BE2C (cell line): ENCODE data around the gene ABTB2.

Experiments
- DNase-seq: peaks from one replicate; pipeline ENCODE4 v3.0.0-alpha.2; 2020
- H3K27me3 ChIP-seq: fragments of 250-450 bp; sonication (Bioruptor Pico); 2 replicates; pipeline ENCODE4 v1.5.1; 2020; ENCODE audit warnings: mild to moderate bottlenecking
- H3K36me3 ChIP-seq: fragments of 250-450 bp; sonication (Bioruptor Pico); 2 replicates; pipeline ENCODE4 v1.5.1; 2020; ENCODE audit warnings: mild to moderate bottlenecking
- H3K4me1 ChIP-seq: fragments of 250-450 bp; sonication (Bioruptor Pico); 2 replicates; pipeline ENCODE4 v1.5.1; 2020
- H3K4me3 ChIP-seq: 2 replicates; pipeline ENCODE4 v1.5.1; 2011; ENCODE audit warnings: low read depth, low read length
- H3K9me3 ChIP-seq: fragments of 250-450 bp; sonication (Bioruptor Pico); 2 replicates; pipeline ENCODE4 v1.5.1; 2020
- TF ChIP-seq, protein P1 (sequence below): IDR thresholded peaks from 2 replicates; pipeline ENCODE4 v1.5.1; 2012; ENCODE audit warnings: mild to moderate bottlenecking, low read depth, low read length

ABTB2 gene

DNA sequence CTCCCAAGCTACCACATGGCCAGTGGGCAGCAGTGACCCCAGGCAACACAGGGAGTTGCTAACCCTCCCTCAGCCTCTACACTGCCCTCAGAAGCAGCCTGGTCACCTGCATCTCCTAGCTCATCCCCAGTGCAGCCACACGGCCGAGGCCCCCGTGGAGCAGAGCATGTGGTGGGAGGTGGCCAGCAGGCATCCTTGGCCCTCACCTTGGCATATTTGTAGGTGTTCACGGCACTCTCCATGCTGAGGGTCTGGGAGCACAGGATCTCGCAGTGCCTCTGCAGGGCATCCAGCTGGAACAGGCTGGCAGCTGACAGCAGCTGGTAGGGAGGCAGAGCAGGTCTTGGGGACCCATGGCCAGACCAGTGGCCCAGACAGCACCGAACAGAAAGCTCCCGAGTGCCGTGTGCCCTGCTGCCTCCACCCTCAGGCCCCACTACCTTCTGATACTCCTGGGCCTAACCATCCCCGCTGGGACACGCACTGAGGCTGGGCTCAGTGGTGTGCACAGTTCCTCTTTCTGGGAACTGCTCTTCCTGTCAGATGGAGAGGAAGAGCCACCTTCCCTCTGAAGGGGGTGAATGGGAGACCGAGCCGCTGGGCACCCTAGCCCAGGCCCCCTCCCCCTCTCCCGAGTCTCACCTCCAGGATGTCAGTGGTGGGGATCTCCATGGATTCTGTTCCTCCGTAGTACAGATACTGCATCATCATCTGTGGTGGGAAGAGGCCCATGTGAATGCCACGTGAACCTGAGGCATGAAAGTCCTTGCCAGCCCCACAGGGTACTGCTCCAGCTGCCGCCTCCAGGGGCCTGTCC lies 203.5 kb downstream of the ABTB2 start:
- DNase-seq, result no peak
- peaks cover 3% of the 10 kb centered on the region; the same call in 1 of the 2 replicates for H3K36me3 ChIP-seq

DNA sequence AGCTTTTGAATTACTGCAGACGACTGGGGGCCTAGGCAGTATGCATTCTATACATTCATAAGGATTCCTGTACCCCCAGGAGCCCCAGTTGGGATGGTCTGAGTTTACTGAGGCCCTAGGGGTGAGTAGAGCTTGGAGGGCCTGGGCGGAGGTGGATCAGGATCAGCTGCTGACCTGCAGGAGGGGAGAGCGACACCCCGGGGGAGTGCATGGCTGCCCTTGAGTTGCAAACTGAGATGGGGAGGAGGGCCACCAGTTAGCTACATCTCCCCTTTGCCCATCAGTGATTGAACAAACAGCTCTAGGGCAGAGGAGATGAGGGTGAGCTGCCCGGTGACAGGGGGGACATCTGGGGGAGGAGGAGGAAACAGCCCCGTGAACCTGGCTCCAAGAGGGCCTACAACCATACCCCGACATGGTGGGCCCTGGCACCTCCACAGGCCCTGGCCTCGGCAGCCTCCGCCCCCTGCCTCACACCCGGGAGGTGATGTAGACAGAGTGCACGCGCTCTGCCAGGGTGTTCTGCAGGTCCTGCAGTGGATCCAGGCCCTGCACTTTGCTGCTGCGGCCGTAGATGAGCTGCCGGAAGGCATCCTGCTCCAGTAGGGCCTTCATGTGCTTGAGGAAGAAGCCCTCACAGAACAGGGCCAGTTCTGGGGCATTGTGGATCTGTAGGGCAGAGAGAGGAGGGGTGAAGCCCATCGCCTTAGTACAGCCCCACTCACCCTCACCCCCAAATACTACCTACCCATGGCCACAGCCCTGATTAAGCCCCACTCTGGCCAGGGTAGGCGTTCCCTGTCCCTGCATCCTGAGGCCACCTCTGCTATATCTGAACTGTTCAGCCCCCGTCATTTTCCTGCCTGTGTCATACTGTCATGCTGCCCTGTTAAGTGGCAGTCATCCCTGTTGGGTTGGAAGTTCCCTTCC lies 205.6 kb downstream of the ABTB2 start:
- no peak for DNase-seq
- TF ChIP-seq, protein P1, sequence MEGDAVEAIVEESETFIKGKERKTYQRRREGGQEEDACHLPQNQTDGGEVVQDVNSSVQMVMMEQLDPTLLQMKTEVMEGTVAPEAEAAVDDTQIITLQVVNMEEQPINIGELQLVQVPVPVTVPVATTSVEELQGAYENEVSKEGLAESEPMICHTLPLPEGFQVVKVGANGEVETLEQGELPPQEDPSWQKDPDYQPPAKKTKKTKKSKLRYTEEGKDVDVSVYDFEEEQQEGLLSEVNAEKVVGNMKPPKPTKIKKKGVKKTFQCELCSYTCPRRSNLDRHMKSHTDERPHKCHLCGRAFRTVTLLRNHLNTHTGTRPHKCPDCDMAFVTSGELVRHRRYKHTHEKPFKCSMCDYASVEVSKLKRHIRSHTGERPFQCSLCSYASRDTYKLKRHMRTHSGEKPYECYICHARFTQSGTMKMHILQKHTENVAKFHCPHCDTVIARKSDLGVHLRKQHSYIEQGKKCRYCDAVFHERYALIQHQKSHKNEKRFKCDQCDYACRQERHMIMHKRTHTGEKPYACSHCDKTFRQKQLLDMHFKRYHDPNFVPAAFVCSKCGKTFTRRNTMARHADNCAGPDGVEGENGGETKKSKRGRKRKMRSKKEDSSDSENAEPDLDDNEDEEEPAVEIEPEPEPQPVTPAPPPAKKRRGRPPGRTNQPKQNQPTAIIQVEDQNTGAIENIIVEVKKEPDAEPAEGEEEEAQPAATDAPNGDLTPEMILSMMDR, result no peak
- H3K36me3 ChIP-seq, result peaks cover 8% of the 10 kb centered on the region
- no peak overlapping the region for H3K4me3 ChIP-seq
- H3K4me1 ChIP-seq, result peaks cover 3% of the 10 kb centered on the region; the same call in 1 of the 2 replicates
- no peaks in the 10 kb centered on the region for H3K9me3 ChIP-seq
- H3K27me3 ChIP-seq, result no peaks in the 10 kb centered on the region

More for the DNA sequence above, 203.5 kb downstream of the ABTB2 start:
- H3K9me3 ChIP-seq, result no peaks in the 10 kb centered on the region
- H3K27me3 ChIP-seq, result no peaks in the 10 kb centered on the region
- peaks cover 3% of the 10 kb centered on the region; the same call in 1 of the 2 replicates for H3K4me1 ChIP-seq
- no peak overlapping the region for H3K4me3 ChIP-seq
- TF ChIP-seq, protein P1, result no peak

GRCh38 chr11:34151166-34151565 lies 206.6 kb downstream of the ABTB2 start:
- Histone ChIP-seq H3K9me3 (no peaks in the 10 kb centered on the region), H3K36me3 (peaks cover 11% of the 10 kb centered on the region), H3K4me1 (peaks cover 3% of the 10 kb centered on the region; the same call in 1 of the 2 replicates), H3K27me3 (no peaks in the 10 kb centered on the region), H3K4me3 (no peak overlapping the region)
- TF ChIP-seq, protein P1, result no peak
- DNase-seq, result no peak

DNA sequence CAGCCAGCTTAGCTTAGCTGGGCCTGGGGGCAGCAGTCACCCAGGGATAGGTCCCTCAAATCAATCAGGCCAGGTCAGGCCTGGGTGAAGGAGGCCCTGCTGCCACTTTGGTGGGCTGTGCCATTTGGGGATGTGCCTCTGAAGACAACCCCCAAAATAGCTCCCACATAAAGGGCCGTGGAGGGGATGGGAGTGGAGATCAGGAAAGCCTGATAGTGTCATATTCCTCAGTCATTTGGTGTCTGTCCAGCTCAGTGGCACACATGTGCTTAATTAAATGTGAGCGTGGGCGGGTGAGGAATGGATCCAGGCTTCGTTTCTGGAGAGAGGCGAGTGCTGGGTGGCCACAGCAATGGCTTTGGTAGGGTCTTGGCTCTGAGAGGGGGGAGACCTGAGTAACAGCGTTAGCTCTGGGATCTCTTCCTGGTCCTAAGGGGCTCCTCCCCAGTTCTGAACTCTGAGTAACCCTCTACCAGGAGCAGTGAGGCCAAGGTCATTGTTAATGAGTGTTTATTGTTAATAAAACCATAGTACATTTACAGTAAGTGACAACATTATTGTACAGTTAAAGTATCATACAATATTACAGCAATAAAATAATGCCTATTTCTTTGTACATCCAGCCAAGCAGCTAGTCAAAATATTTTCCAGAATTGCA lies 207.2 kb downstream of the ABTB2 start:
- peaks cover 3% of the 10 kb centered on the region; the same call in 1 of the 2 replicates for H3K4me1 ChIP-seq
- H3K36me3 ChIP-seq, result peaks cover 16% of the 10 kb centered on the region
- H3K27me3 ChIP-seq, result no peaks in the 10 kb centered on the region
- DNase-seq, result peak; percentile 37
- no peaks in the 10 kb centered on the region for H3K9me3 ChIP-seq
- H3K4me3 ChIP-seq, result no peak overlapping the region
- TF ChIP-seq, protein P1, result no peak

DNA sequence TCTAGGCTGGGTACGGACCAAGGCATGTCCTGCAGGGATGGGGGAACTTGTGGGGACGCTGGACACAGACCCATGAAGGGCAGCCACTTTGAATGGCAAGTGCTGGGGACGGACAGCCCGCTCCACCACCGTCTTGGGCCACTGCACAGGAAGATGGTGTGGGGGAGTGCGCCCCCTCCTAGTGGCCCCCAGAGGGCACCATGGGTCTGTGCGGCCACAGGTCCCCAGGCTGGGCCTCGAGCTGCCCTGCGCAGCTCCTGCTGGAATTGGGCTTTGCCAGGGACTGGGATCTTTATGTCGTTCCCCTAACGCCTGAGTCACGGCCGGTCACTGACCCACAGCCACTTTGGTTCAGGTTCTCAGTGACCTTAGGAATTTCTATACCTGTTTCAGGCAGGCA lies 208.0 kb downstream of the ABTB2 start:
- H3K36me3 ChIP-seq, result peaks cover 18% of the 10 kb centered on the region
- H3K27me3 ChIP-seq, result no peaks in the 10 kb centered on the region
- TF ChIP-seq, protein P1, result peak; percentile 45
- no peaks in the 10 kb centered on the region for H3K9me3 ChIP-seq
- H3K4me1 ChIP-seq, result peaks cover 3% of the 10 kb centered on the region; the same call in 1 of the 2 replicates
- H3K4me3 ChIP-seq, result no peak overlapping the region
- peak; percentile 40 for DNase-seq
